Measurements from ENCODE around the gene MBD5.

The MBD5 gene

GRCh38 chr2:148553332-148553887 is 532.5 kb downstream of the MBD5 start:
- DNase-seq (ENCODE audit: low spot score): no peak

DNA sequence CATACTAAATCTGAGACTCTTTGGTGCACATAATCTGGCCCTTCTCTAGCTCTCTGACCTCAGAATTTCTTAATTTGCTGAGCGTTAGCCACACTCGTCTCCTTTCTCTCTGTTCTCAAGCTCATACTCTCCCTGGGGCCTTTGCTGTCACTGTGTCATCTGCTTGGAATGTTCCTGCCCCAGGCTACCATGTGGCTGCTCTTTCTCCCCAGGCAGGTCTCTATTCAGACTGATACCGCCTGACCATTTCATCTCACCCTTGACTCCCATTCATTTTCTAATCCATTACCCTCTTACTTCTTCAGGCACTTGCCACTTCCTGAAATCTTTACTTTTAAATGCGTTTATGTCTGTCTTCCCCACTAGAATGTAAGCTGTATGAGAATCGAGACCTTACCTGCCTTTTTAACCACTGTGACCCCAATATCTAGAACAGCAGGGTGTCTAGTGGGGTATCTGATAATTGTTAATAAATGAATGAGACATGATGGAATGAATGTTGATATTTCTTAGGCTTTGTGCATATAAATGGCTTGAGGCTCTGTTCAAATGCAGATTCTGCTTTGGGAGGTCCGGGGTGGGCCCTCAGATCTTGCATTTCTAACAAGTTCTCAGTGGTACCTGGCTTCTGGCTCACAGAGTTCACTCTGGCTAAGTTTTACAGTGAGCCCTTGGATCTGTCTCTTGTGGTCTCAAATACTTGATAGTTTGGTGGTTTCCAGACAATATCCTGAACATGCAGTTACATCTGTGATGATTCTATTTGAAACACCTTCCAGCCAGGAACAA is 533.8 kb downstream of the MBD5 start:
- DNase-seq (ENCODE audit: low spot score): no peak

- no peak for DNase-seq (ENCODE audit: low spot score)
These were observed 534.9 kb downstream of the MBD5 start for GRCh38 chr2:148555622-148556294.

DNA sequence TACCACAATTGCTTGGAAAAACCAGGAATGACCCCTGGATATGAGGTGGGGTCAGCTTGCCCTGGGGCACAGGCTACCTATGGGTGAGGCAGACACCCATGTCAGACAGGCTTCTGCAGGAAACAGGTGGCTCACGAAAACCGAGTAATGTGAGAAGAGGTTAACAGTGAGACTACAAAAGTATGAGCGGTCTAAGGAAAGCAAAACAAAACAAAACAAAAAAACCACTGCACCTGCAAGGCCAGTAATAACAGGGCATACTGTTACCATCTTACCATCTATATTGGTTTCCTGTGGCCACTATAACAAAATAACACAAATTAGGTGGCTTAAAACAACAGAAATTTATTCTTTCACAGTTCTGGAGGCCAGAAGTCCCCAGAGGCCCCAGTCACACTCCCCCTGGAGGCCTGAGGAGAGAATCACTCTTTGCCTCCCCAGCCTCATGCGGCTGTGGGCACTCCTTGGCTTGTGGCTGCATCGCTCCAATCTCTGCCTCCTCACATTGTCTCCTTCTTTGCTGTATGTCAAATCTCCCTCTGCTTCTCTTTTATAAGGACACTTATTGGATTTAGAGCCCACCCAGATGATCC is 537.0 kb downstream of the MBD5 start:
- DNase-seq (ENCODE audit: low spot score): no peak

DNA sequence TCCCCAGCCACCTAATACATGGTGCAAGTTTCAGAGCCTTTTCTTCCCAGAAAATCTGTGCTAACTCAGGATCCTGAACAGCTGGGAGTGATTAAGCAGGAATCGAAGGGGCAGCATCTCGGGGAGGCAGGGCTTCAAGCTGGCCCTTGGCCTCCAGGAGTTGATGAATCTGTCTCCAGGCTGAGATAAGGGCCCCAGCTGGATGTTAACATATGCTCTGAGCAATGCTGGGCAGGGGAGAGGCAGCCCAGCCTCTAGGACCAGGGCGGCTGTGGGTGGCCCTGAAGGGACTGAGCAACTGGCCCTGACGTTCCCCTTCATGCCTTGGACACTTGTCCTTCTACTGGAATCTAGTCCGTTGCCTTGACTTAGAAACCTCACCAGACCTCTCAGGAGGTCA is 539.6 kb downstream of the MBD5 start:
- DNase-seq (ENCODE audit: low spot score): no peak

GRCh38 chr2:148561389-148561788 is 540.5 kb downstream of the MBD5 start:
- no peak for DNase-seq (ENCODE audit: low spot score)

GRCh38 chr2:148565272-148565894 is 544.5 kb downstream of the MBD5 start:
- peak; percentile 20 for DNase-seq (ENCODE audit: low spot score)

All from HuH-7.5 (cell line).